Parietal lobe (tissue), 2 donors: ENCODE results near the gene DNAJB7. TPM values are rescaled to one million over a fixed set of nuclear protein-coding genes. Genes with fewer than 3 reads are reported as not detected.

Experiments used
- small RNA-seq: library from RNA; depleted of rRNA; stranded (forward); fragments of <200 nt; gene quantifications from one replicate; pipeline ENCODE3, GENCODE V24; 2014; ENCODE audit warnings: low replicate concordance
- total RNA-seq: library from RNA; depleted of rRNA; stranded (reverse); fragments of >200 nt; gene quantifications from one replicate; pipeline ENCODE4 v1.2.3, GENCODE V29; 2014

Gene DNAJB7
- total RNA-seq: not detected

DNA sequence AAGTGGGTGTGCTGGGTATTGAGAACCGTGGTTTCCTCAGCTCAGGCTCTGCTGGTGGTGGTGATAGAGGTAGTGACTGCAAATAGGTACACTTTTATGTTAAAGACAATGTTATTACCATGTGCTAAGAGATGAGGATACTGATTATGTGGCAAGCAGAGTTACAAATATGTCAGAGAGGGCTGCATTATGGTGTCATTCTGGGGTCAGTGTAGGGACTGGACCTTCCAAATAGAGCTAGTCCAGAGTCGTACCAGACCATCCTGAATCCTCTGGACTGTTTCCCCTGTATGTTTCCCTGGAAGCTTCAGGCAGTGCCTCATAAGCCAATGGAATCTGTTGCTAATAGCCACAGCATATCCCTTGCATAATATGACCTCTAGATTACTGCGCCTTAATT, at the start of gene DNAJB7:
Gene DNAJB7 (minus strand): TSS at position 101 of the 400 bp plus-strand sequence. CDS start 119 bp downstream, outside the sequence.

DNA sequence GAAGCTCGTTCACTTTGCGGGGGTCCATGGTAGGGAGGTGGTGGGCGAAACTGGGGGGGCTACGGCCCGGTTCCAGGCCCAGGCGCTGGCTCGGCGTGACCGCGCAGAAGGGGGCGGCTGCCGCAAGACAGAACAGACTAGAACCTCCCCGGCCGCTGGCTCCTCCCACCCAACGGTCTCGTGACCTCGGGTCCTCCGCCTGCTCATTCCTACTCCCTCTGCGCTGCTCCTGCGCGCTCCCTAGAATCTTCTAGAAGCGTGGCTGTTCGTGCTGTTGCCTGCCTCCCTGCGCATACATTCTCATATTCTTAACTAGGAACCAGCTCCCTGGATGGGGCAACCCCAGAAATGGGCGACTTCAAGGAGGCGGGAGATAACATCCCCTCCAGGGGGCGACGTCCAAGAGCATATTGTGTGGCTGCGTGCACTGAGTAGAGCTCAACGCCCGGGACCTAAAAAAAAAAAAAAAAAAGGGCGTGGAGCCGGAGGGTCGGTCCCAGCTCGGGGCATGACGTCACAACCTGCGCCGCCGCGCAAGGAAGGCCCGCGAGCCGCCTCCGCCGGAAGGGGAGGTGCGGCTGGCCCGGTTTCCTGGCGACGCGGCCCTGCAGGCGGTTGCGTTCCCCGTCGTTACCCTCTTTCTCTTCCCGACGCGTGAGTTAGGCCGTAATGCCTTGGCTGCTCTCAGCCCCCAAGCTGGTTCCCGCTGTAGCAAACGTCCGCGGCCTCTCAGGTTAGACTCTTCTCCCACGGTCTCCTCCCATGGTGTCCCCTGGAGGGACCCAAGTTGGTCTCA, 5.2 kb downstream of the DNAJB7 start, which contains the start of the genes ST13 and XPNPEP3:
Gene ST13 (minus strand): TSS at position 127 of the 796 bp plus-strand sequence. CDS start 99 bp downstream, at position 28.
Gene XPNPEP3 (plus strand): TSS at position 636 of the 796 bp plus-strand sequence. CDS start 34 bp downstream, at position 670.

DNA sequence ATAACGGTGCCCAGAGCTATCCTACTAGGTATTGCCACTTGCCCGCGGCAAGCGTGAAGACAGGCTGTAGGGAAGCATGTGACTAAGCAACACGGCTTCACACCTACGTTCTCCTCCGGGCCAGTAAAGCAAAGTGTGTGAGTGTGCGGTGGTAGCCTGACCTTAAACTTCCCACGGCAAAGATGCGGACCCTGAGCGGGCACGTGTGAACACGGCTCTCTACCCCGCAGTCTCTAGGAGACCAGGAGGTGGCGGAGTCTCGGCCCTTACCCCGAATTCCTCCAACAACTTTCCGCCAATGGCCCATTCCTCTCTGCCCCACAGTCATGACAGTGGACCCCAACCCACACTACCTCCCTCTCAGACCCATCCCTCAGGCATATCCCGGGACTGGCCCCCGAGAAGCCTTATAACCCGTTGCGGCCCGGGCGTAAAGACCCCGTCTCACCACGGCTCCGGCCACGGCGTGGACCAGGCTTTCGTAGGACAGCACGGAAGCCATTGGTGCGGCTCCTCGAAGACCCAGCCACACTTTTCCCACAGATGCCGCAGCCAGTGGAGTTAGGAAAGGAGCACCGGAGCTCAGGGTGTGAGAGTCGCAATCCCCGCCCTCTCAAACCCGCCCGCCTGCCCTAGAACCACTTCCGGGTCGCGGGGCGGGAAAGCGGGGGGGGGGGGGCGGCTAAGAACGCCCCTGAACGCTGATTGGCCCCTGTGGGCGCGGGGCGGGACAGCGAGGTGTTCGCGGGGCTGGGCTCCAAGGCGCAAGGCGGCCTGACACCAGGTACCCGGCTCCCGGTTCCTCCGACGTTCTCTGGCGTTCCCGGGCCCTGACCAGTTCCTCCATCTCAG, 42.9 kb downstream of the DNAJB7 start, which contains the start of gene SLC25A17:
Gene SLC25A17 (minus strand): TSS at position 600 of the 852 bp plus-strand sequence. CDS start 98 bp downstream, at position 502.

Small RNA genes lying within 50 kb of the gene (small RNA-seq; reads per million reads assigned to genes)
- 0.09 reads per million for gene MIR4766

Other genes with a start within 250 kb of the DNAJB7 start
- 60.1 TPM for gene MRTFA, start 225.4 kb downstream of the DNAJB7 start, total RNA-seq
- 0.63 TPM for gene MCHR1, start 182.6 kb downstream of the DNAJB7 start, total RNA-seq
- gene SLC25A17, start 42.8 kb downstream of the DNAJB7 start, total RNA-seq: 24.1 TPM
- 141 TPM for gene ST13, start 5.5 kb downstream of the DNAJB7 start, total RNA-seq
- gene XPNPEP3, start 5.0 kb downstream of the DNAJB7 start, total RNA-seq: 9.4 TPM
- 62.6 TPM for gene RBX1, start 89.3 kb upstream of the DNAJB7 start, total RNA-seq
- gene EP300, start 230.5 kb upstream of the DNAJB7 start, total RNA-seq: 164 TPM